ENCODE data around the gene NTSR1.
A peak's percentile ranks its signal among the peaks of the same experiment; 100 is the strongest.

Gene NTSR1

GRCh38 chr20:62740286-62741141 lies 31.9 kb downstream of the NTSR1 start:
- no peak for TF ChIP-seq CTCF (IDR thresholded peaks at IDR 0.05; ENCODE audit: low read depth, low read length, missing control alignments)
- in situ Hi-C loops (cut with HindIII; ENCODE audit: low pct_ligation_motif_present, low sequenced_read_pairs) = no loop called here
- Histone ChIP-seq H3K36me3 (replicated peaks) (no peaks in the 10 kb centered on the region), H3K27me3 (replicated peaks) (no peaks in the 10 kb centered on the region), H3K4me3 (ENCODE audit: low read depth, low read length) (no peak overlapping the region), H3K27ac (peak overlapping the region; percentile 44)
- DNase-seq = peak; percentile 89

- in situ Hi-C loops (cut with HindIII; ENCODE audit: low pct_ligation_motif_present, low sequenced_read_pairs) = no loop called here
- DNase-seq = no peak
These were observed 32.6 kb downstream of the NTSR1 start for GRCh38 chr20:62741191-62741691.

GRCh38 chr20:62741701-62742491 lies 33.3 kb downstream of the NTSR1 start:
- no peak for DNase-seq
- in situ Hi-C loops (cut with HindIII; ENCODE audit: low pct_ligation_motif_present, low sequenced_read_pairs) = no loop called here
- H3K4me3 ChIP-seq (ENCODE audit: low read depth, low read length) = no peak overlapping the region
- H3K36me3 ChIP-seq (replicated peaks) = no peaks in the 10 kb centered on the region
- H3K27me3 ChIP-seq (replicated peaks) = no peaks in the 10 kb centered on the region
- H3K27ac ChIP-seq = no peak overlapping the region
- TF ChIP-seq CTCF (IDR thresholded peaks at IDR 0.05; ENCODE audit: low read depth, low read length, missing control alignments) = no peak

More at GRCh38 chr20:62741191-62741691, 32.6 kb downstream of the NTSR1 start:
- no peaks in the 10 kb centered on the region for H3K27me3 ChIP-seq (replicated peaks)
- no peaks in the 10 kb centered on the region for H3K36me3 ChIP-seq (replicated peaks)
- H3K4me3 ChIP-seq (ENCODE audit: low read depth, low read length) = no peak overlapping the region
- no peak for TF ChIP-seq CTCF (IDR thresholded peaks at IDR 0.05; ENCODE audit: low read depth, low read length, missing control alignments)
- no peak overlapping the region for H3K27ac ChIP-seq

GRCh38 chr20:62742550-62742949 lies 33.9 kb downstream of the NTSR1 start:
- no peak for TF ChIP-seq CTCF (IDR thresholded peaks at IDR 0.05; ENCODE audit: low read depth, low read length, missing control alignments)
- no peak for DNase-seq
- no peaks in the 10 kb centered on the region for H3K36me3 ChIP-seq (replicated peaks)
- in situ Hi-C loops (cut with HindIII; ENCODE audit: low pct_ligation_motif_present, low sequenced_read_pairs) = no loop called here
- H3K27me3 ChIP-seq (replicated peaks) = no peaks in the 10 kb centered on the region
- H3K27ac ChIP-seq = no peak overlapping the region
- H3K4me3 ChIP-seq (ENCODE audit: low read depth, low read length) = no peak overlapping the region

GRCh38 chr20:62742979-62743776 lies 34.5 kb downstream of the NTSR1 start:
- H3K27ac ChIP-seq = no peak overlapping the region
- no peak for DNase-seq
- in situ Hi-C loops (cut with HindIII; ENCODE audit: low pct_ligation_motif_present, low sequenced_read_pairs) = no loop called here
- no peak overlapping the region for H3K4me3 ChIP-seq (ENCODE audit: low read depth, low read length)
- no peaks in the 10 kb centered on the region for H3K36me3 ChIP-seq (replicated peaks)
- TF ChIP-seq CTCF (IDR thresholded peaks at IDR 0.05; ENCODE audit: low read depth, low read length, missing control alignments) = no peak
- H3K27me3 ChIP-seq (replicated peaks) = no peaks in the 10 kb centered on the region
